Keratinocyte (primary cell): ENCODE data around the gene HLTF. TPM values are rescaled to one million over a fixed set of nuclear protein-coding genes. Genes with fewer than 3 reads are reported as not detected.

Source experiments
- DNase-seq: peaks from one replicate; pipeline ENCODE4 v3.0.0-alpha.2; 2011; ENCODE audit warnings: low read depth, missing footprints, low spot score
- FAIRE-seq: peaks from 2 replicates; lab custom pipeline; 2011; peaks lifted over from hg19 to GRCh38; lab: Jason Lieb, UNC
- H2AFZ ChIP-seq: 2 replicates; pipeline ENCODE4 v1.6.0; 2012; ENCODE audit warnings: low read length, control low read depth, inconsistent platforms; ENCODE audit not compliant: control insufficient read depth
- H3K27ac ChIP-seq: 2 replicates; pipeline ENCODE4 v1.5.1; 2011; ENCODE audit warnings: low read length; ENCODE audit not compliant: control insufficient read depth, insufficient read depth
- H3K27me3 ChIP-seq: 3 replicates; pipeline ENCODE4 v1.6.0; 2011; ENCODE audit warnings: low read length; ENCODE audit not compliant: control insufficient read depth, insufficient read depth; ENCODE audit errors: extremely low read depth
- H3K36me3 ChIP-seq, 2 experiments: 2 replicates in 1 of 2; 3 replicates in 1 of 2; pipeline ENCODE4 v1.5.1; 2011; ENCODE audit warnings: low read length in 2 of 2, mild to moderate bottlenecking in 1 of 2; ENCODE audit not compliant: control insufficient read depth in 2 of 2, insufficient read depth in 2 of 2; ENCODE audit errors: extremely low read depth in 1 of 2
- H3K4me1 ChIP-seq: 3 replicates; pipeline ENCODE4 v1.5.1; 2011; ENCODE audit warnings: low read length; ENCODE audit not compliant: control insufficient read depth, insufficient read depth; ENCODE audit errors: extremely low read depth
- H3K4me2 ChIP-seq: 3 replicates; pipeline ENCODE4 v1.6.0; 2011; ENCODE audit warnings: low read depth, low read length; ENCODE audit not compliant: control insufficient read depth, insufficient read depth; ENCODE audit errors: extremely low read depth
- H3K4me3 ChIP-seq, 3 experiments: fragments of 200-600 bp in 1 of 3; sonication (generic) in 1 of 3; 2 replicates in 2 of 3; 3 replicates in 1 of 3; pipeline ENCODE4 v1.5.1; 2011 to 2016; ENCODE audit warnings: low read length in 3 of 3, mild to moderate bottlenecking in 3 of 3, control low read depth in 2 of 3, inconsistent platforms in 1 of 3, low read depth in 1 of 3, mixed read lengths in 1 of 3, mixed run types in 1 of 3, moderate library complexity in 1 of 3; ENCODE audit not compliant: control insufficient read depth in 2 of 3, insufficient read depth in 2 of 3; ENCODE audit errors: extremely low read depth in 1 of 3
- H3K79me2 ChIP-seq: 2 replicates; pipeline ENCODE4 v1.6.0; 2012; ENCODE audit warnings: low read length; ENCODE audit not compliant: control insufficient read depth, insufficient read depth
- H3K9ac ChIP-seq: 3 replicates; pipeline ENCODE4 v1.6.0; 2011; ENCODE audit warnings: low read length; ENCODE audit not compliant: control insufficient read depth, insufficient read depth; ENCODE audit errors: extremely low read depth
- H3K9me1 ChIP-seq: 3 replicates; pipeline ENCODE4 v1.6.0; 2011; ENCODE audit warnings: low read length; ENCODE audit not compliant: control insufficient read depth, insufficient read depth; ENCODE audit errors: extremely low read depth
- H3K9me3 ChIP-seq: 2 replicates; pipeline ENCODE4 v1.5.1; 2012; ENCODE audit warnings: low read depth, low read length; ENCODE audit not compliant: control insufficient read depth
- H4K20me1 ChIP-seq: 3 replicates; pipeline ENCODE4 v1.6.0; 2011; ENCODE audit warnings: low read length; ENCODE audit not compliant: control insufficient read depth, insufficient read depth; ENCODE audit errors: extremely low read depth
- EZH2 ChIP-seq: IDR thresholded peaks from one replicate; pipeline ENCODE4 v1.6.1; 2012; ENCODE audit warnings: inconsistent platforms, mild to moderate bottlenecking, low read length, moderate library complexity
- dilution Hi-C: fragments of 300-500 bp; cut with MboI; formaldehyde crosslinking; loops from one replicate; pipeline ENCODE4 v1.7.0; 2020; ENCODE audit warnings: low sequenced_read_pairs; ENCODE audit not compliant: extremely low pct_ligation_motif_present
- polyA minus RNA-seq, 3 experiments: library from RNA; depleted of rRNA, polyadenylated mRNA; stranded (reverse); fragments of >200 nt; gene quantifications; 1 replicate in 1 of 3; 2 replicates in 1 of 3; 3 replicates in 1 of 3; pipeline ENCODE4 v1.2.3, GENCODE V29; 2011
- polyA plus RNA-seq, 5 experiments: library from polyadenylated mRNA; depleted of rRNA in 3 of 5; stranded (reverse) in 3 of 5; stranded (forward) in 1 of 5; unstranded in 1 of 5; fragments of >200 nt; gene quantifications; 1 replicate in 1 of 5; 2 replicates in 3 of 5; 3 replicates in 1 of 5; pipeline versions ENCODE4 v1.2.1 to v1.2.3, GENCODE V29; 2011 to 2012; ENCODE audit warnings: missing spikeins in 2 of 5, low read depth in 1 of 5, low replicate concordance in 1 of 5
- TF ChIP-seq, protein P1 (sequence below), 3 experiments: IDR thresholded peaks in 1 of 3; conservative IDR thresholded peaks in 1 of 3; optimal IDR thresholded peaks in 1 of 3; 2 replicates in 2 of 3; 3 replicates in 1 of 3; pipeline versions ENCODE3 to v1.5.1; 2011; ENCODE audit warnings: low read length in 3 of 3, mild to moderate bottlenecking in 3 of 3, moderate library complexity in 2 of 3, control low read depth in 1 of 3, inconsistent platforms in 1 of 3; ENCODE audit not compliant: insufficient read depth in 2 of 3; ENCODE audit errors: extremely low read depth in 1 of 3

Gene HLTF, protein sequence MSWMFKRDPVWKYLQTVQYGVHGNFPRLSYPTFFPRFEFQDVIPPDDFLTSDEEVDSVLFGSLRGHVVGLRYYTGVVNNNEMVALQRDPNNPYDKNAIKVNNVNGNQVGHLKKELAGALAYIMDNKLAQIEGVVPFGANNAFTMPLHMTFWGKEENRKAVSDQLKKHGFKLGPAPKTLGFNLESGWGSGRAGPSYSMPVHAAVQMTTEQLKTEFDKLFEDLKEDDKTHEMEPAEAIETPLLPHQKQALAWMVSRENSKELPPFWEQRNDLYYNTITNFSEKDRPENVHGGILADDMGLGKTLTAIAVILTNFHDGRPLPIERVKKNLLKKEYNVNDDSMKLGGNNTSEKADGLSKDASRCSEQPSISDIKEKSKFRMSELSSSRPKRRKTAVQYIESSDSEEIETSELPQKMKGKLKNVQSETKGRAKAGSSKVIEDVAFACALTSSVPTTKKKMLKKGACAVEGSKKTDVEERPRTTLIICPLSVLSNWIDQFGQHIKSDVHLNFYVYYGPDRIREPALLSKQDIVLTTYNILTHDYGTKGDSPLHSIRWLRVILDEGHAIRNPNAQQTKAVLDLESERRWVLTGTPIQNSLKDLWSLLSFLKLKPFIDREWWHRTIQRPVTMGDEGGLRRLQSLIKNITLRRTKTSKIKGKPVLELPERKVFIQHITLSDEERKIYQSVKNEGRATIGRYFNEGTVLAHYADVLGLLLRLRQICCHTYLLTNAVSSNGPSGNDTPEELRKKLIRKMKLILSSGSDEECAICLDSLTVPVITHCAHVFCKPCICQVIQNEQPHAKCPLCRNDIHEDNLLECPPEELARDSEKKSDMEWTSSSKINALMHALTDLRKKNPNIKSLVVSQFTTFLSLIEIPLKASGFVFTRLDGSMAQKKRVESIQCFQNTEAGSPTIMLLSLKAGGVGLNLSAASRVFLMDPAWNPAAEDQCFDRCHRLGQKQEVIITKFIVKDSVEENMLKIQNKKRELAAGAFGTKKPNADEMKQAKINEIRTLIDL
- 5.6 to 9.1 TPM (median 5.7 TPM) in 3 replicates for polyA plus RNA-seq
- 4.3 TPM for polyA plus RNA-seq (2011; ENCODE audit: low read depth)
- 3.1 and 5.9 TPM in 2 replicates for polyA plus RNA-seq (2011; cell fraction: cytosol; rRNA removed)
- polyA plus RNA-seq (2011; cell fraction: nucleus; rRNA removed) = 10.1 and 12.2 TPM in 2 replicates
- polyA plus RNA-seq (2012; ENCODE audit: low replicate concordance) = 2.4 and 7.0 TPM in 2 replicates
- 2.6 to 9.9 TPM (median 2.7 TPM) in 3 replicates for polyA minus RNA-seq
- polyA minus RNA-seq (2011; cell fraction: cytosol; rRNA and poly(A)+ RNA removed) = 5.2 TPM
- 7.6 and 15.7 TPM in 2 replicates for polyA minus RNA-seq (2011; cell fraction: nucleus; rRNA and poly(A)+ RNA removed)

DNA sequence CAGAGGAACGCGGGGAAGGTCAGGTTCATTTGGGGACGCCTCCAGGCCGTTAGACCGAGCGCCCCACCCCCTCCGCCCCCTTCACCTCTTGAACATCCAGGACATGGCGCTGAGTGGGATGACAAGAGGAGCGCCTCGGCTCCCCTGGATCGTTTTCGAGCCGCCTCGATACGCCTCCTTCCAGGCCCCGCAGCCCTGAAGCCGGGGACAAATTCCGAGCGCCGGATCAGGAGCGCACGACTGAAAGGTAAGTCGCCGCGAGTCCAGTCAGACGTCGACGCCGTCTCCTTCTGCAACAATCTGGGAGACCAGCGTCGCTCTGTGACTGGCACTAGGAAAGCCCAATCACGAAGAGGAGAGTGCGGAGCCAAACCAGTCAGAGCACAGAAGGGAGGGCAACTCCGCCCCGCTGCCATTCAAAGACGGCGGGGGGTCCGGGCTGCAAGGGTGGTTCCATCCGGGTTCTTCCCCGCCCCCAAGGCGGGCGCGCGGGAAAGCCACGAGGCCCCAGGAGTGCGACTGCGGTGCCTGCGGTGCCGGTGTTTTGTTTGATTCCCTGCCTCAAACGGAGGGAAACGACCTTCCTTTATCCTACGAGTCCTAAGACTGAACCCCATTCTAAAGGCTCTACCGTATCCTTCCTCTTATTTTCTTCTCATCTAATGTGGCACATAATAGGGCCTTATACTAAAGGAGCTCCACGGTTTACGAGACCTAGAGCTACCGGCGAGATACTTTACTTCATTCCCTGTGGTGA is at the start of gene HLTF:
HLTF (minus strand) TSS at position 302 of the 757 bp plus-strand sequence; CDS start at position 105, 197 bp downstream.
- no peaks in the 10 kb centered on the region for H4K20me1 ChIP-seq
- no peaks in the 10 kb centered on the region for H3K36me3 ChIP-seq
- peak; percentile 80 for FAIRE-seq
- no peaks in the 10 kb centered on the region for H3K4me1 ChIP-seq
- no peaks in the 10 kb centered on the region for H3K27me3 ChIP-seq
- H3K9me1 ChIP-seq = no peaks in the 10 kb centered on the region
- dilution Hi-C loops = no loop called here
- peak within 1 kb of the TSS; percentile 61 for H3K9ac ChIP-seq
- H2AFZ ChIP-seq = peak within 1 kb of the TSS; percentile 92
- DNase-seq = peak; percentile 56
- H3K79me2 ChIP-seq = no peaks in the 10 kb centered on the region
- H3K9me3 ChIP-seq = no peaks in the 10 kb centered on the region
- peak within 1 kb of the TSS; percentile 67 to 88 (median 85) for H3K4me3 ChIP-seq
- H3K27ac ChIP-seq = no peak within 1 kb of the TSS
- peak within 1 kb of the TSS; percentile 86 for H3K4me2 ChIP-seq
- TF ChIP-seq, protein P1, sequence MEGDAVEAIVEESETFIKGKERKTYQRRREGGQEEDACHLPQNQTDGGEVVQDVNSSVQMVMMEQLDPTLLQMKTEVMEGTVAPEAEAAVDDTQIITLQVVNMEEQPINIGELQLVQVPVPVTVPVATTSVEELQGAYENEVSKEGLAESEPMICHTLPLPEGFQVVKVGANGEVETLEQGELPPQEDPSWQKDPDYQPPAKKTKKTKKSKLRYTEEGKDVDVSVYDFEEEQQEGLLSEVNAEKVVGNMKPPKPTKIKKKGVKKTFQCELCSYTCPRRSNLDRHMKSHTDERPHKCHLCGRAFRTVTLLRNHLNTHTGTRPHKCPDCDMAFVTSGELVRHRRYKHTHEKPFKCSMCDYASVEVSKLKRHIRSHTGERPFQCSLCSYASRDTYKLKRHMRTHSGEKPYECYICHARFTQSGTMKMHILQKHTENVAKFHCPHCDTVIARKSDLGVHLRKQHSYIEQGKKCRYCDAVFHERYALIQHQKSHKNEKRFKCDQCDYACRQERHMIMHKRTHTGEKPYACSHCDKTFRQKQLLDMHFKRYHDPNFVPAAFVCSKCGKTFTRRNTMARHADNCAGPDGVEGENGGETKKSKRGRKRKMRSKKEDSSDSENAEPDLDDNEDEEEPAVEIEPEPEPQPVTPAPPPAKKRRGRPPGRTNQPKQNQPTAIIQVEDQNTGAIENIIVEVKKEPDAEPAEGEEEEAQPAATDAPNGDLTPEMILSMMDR (optimal IDR thresholded peaks at IDR 0.05 in 1 of 3, IDR thresholded peaks at IDR 0.05 in 1 of 3, conservative IDR thresholded peaks at IDR 0.05 in 1 of 3; ENCODE audit: extremely low read depth in 1 of 3, insufficient read depth in 2 of 3, low read length in 3 of 3) = no peak
- no peak for TF ChIP-seq EZH2

DNA sequence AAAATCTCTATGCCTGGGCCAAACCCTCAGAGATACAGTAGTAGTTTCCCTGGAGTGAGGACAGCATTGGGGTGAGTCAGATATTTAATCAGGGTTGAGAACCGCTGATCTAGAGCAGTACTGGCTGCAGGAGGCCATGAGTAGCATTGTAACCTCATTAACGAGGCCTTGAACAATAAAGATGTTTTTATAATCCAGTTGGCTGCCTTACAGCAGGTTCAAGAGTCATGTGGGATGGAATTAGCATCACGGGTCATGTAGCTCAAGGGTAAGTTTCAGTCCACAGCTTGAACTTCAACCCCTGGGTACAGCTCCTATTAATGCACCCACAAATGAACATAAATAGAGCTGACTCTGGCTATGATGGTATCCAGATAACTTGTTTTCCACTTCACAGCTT is 48.2 kb upstream of the HLTF start:
- H3K9me3 ChIP-seq = no peaks in the 10 kb centered on the region
- H3K27ac ChIP-seq = no peak overlapping the region
- DNase-seq (no peak), FAIRE-seq (no peak)
- dilution Hi-C loops = no loop called here
- H3K4me2 ChIP-seq = no peak overlapping the region
- H3K4me1 ChIP-seq = peaks cover 7% of the 10 kb centered on the region
- H2AFZ ChIP-seq = no peak overlapping the region
- H4K20me1 ChIP-seq = no peaks in the 10 kb centered on the region
- H3K79me2 ChIP-seq = peaks cover 16% of the 10 kb centered on the region
- no peaks in the 10 kb centered on the region for H3K9me1 ChIP-seq
- TF ChIP-seq, protein P1 (optimal IDR thresholded peaks at IDR 0.05 in 1 of 3, IDR thresholded peaks at IDR 0.05 in 1 of 3, conservative IDR thresholded peaks at IDR 0.05 in 1 of 3; ENCODE audit: extremely low read depth in 1 of 3, insufficient read depth in 2 of 3, low read length in 3 of 3) = no peak
- no peak for TF ChIP-seq EZH2
- H3K4me3 ChIP-seq = no peak overlapping the region
- H3K9ac ChIP-seq = no peak overlapping the region
- no peaks in the 10 kb centered on the region for H3K27me3 ChIP-seq
- no peaks in the 10 kb centered on the region for H3K36me3 ChIP-seq
